ENCODE measurements around the gene IP6K3.

The IP6K3 gene

DNA sequence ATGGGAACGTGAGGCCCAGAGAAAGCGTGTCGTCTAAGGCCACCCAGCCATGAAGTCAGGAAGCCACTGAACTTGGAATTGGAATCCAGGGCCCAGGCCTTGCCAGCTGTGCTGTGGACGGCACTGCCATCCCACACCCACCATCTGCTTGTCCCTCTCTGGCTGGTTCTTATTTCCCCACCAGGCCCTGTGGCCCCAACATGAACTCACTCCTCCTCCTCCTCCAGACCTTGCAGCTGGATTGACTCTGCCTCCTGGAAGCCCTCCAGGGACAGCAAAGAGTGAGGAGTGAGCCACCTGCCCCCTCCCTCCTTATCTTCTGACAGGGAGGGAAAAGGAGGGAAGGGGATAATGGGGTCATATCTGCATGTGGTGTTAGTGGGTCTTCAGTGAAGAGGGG is 16.0 kb upstream of the IP6K3 start:
- no peak overlapping the region for H4K91ac ChIP-seq (ENCODE audit: low read depth, low read length, poor library complexity)

DNA sequence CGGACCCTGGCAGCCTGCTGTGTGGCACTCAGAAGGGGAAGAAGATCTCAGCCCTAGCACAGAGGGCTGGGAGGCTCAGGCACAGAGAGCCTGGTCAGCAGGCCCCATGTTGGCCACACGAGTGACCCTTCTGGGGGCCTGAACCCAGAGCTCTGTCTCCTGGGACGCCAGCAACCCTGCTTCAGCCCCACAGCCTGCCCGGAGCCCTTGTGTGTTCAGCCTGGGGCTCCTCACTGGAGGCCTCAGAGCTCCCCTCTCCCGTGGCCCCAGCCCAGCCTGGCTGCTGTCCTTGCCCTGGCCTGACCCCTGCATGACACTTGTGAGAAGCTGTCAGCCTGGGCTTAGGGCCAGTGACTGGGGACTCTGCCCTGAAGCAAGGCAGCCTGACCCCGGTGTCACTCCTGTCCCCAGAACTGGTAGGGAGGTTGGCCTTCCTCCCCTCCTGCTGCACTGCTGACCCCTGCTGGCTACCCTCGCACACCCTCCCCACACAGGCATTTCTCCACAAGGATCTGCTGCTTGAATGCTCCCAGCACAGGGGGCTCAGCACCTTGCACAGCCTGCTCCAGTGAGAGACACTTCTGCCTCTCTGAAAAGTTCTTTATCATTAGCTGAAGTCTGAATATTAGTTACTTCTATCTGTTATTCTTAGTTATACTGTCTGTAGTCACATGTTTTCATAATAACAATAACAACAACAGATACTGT is 15.4 kb upstream of the IP6K3 start:
- Histone ChIP-seq H3K27me3 (ENCODE audit: control insufficient read depth in 3 of 3, insufficient read depth in 3 of 3, low read depth in 1 of 3, low read length in 3 of 3) (peaks cover 0 to 4% (median 0%) of the 10 kb centered on the region in 3 experiments), H3K4me1 (ENCODE audit: control insufficient read depth in 2 of 2, insufficient read depth in 1 of 2, low read depth in 1 of 2, low read length in 2 of 2) (peaks cover 9 to 10% of the 10 kb centered on the region in 2 donors), H2AFZ (ENCODE audit: low read length) (peak overlapping the region; percentile 44), H3K27ac (replicated peaks; ENCODE audit: low read length) (no peak overlapping the region), H3K9me3 (replicated peaks in 1 of 2; ENCODE audit: control insufficient read depth in 2 of 2, insufficient read depth in 1 of 2, low read depth in 1 of 2, low read length in 2 of 2) (no peaks in the 10 kb centered on the region), H3K23ac (ENCODE audit: low read depth, low read length, poor library complexity) (peak overlapping the region; percentile 50), H2AK5ac (ENCODE audit: low read depth, low read length) (peak overlapping the region; percentile 73), H3K14ac (ENCODE audit: low read length) (peak overlapping the region; percentile 14), H4K91ac (ENCODE audit: low read depth, low read length, poor library complexity) (peak overlapping the region; percentile 5), H3K4me3 (ENCODE audit: low read length in 2 of 2) (no peak overlapping the region), H4K8ac (ENCODE audit: low read depth, low read length) (no peak overlapping the region), H3K4me2 (ENCODE audit: insufficient read depth, low read length, poor library complexity, severe bottlenecking) (no peak overlapping the region), H3K18ac (ENCODE audit: low read length) (peak overlapping the region; percentile 44), H2BK12ac (ENCODE audit: low read length) (peak overlapping the region; percentile 59), H3K79me1 (ENCODE audit: low read depth, low read length) (no peaks in the 10 kb centered on the region), H2BK120ac (ENCODE audit: low read depth, low read length) (peak overlapping the region; percentile 48), H3K4ac (ENCODE audit: low read length) (no peak overlapping the region), H3K9ac (ENCODE audit: low read depth, low read length, poor library complexity) (peak overlapping the region; percentile 55), H2BK15ac (ENCODE audit: low read length) (peak overlapping the region; percentile 81), H3K36me3 (replicated peaks in 1 of 2; ENCODE audit: control insufficient read depth in 2 of 2, insufficient read depth in 2 of 2, low read length in 2 of 2) (no peaks in the 10 kb centered on the region), H2BK5ac (ENCODE audit: low read length) (no peak overlapping the region)
- no CpG with 5 or more reads among the region's 7 CpGs for WGBS, 2 donors (ENCODE audit: extremely low coverage in 2 of 2, insufficient read length in 2 of 2, insufficient replicate concordance in 1 of 2)
- no peak for DNase-seq (ENCODE audit: low spot score)

More for the DNA sequence above, 16.0 kb upstream of the IP6K3 start:
- H3K27ac ChIP-seq (replicated peaks; ENCODE audit: low read length), result no peak overlapping the region
- no peak overlapping the region for H3K4ac ChIP-seq (ENCODE audit: low read length)
- peak overlapping the region; percentile 28 for H2BK15ac ChIP-seq (ENCODE audit: low read length)
- peaks cover 9 to 10% of the 10 kb centered on the region in 2 donors for H3K4me1 ChIP-seq (ENCODE audit: control insufficient read depth in 2 of 2, insufficient read depth in 1 of 2, low read depth in 1 of 2, low read length in 2 of 2)
- no peaks in the 10 kb centered on the region for H3K36me3 ChIP-seq (replicated peaks in 1 of 2; ENCODE audit: control insufficient read depth in 2 of 2, insufficient read depth in 2 of 2, low read length in 2 of 2)
- H3K4me3 ChIP-seq (ENCODE audit: low read length in 2 of 2), result no peak overlapping the region
- H4K8ac ChIP-seq (ENCODE audit: low read depth, low read length), result no peak overlapping the region
- H2BK120ac ChIP-seq (ENCODE audit: low read depth, low read length), result no peak overlapping the region
- no peak overlapping the region for H3K14ac ChIP-seq (ENCODE audit: low read length)
- H2AK5ac ChIP-seq (ENCODE audit: low read depth, low read length), result peak overlapping the region; percentile 89
- no peak overlapping the region for H3K4me2 ChIP-seq (ENCODE audit: insufficient read depth, low read length, poor library complexity, severe bottlenecking)
- peaks cover 0 to 4% (median 0%) of the 10 kb centered on the region in 3 experiments for H3K27me3 ChIP-seq (ENCODE audit: control insufficient read depth in 3 of 3, insufficient read depth in 3 of 3, low read depth in 1 of 3, low read length in 3 of 3)
- H3K18ac ChIP-seq (ENCODE audit: low read length), result peak overlapping the region; percentile 11
- no peaks in the 10 kb centered on the region for H3K9me3 ChIP-seq (replicated peaks in 1 of 2; ENCODE audit: control insufficient read depth in 2 of 2, insufficient read depth in 1 of 2, low read depth in 1 of 2, low read length in 2 of 2)
- no peak for DNase-seq (ENCODE audit: low spot score)
- peak overlapping the region; percentile 45 for H3K9ac ChIP-seq (ENCODE audit: low read depth, low read length, poor library complexity)
- no peak overlapping the region for H2BK5ac ChIP-seq (ENCODE audit: low read length)
- no peak overlapping the region for H2AFZ ChIP-seq (ENCODE audit: low read length)
- peak overlapping the region; percentile 7 for H2BK12ac ChIP-seq (ENCODE audit: low read length)
- no CpG with 5 or more reads among the region's 4 CpGs for WGBS, 2 donors (ENCODE audit: extremely low coverage in 2 of 2, insufficient read length in 2 of 2, insufficient replicate concordance in 1 of 2)
- H3K79me1 ChIP-seq (ENCODE audit: low read depth, low read length), result no peaks in the 10 kb centered on the region
- H3K23ac ChIP-seq (ENCODE audit: low read depth, low read length, poor library complexity), result peak overlapping the region; percentile 6

GRCh38 chr6:33761581-33761921 is 14.8 kb upstream of the IP6K3 start:
- peak overlapping the region; percentile 48 for H2BK120ac ChIP-seq (ENCODE audit: low read depth, low read length)
- peaks cover 9 to 10% of the 10 kb centered on the region in 2 donors for H3K4me1 ChIP-seq (ENCODE audit: control insufficient read depth in 2 of 2, insufficient read depth in 1 of 2, low read depth in 1 of 2, low read length in 2 of 2)
- H3K14ac ChIP-seq (ENCODE audit: low read length), result no peak overlapping the region
- H3K9ac ChIP-seq (ENCODE audit: low read depth, low read length, poor library complexity), result peak overlapping the region; percentile 55
- no peak overlapping the region for H3K4me2 ChIP-seq (ENCODE audit: insufficient read depth, low read length, poor library complexity, severe bottlenecking)
- WGBS, 2 donors (ENCODE audit: extremely low coverage in 2 of 2, insufficient read length in 2 of 2, insufficient replicate concordance in 1 of 2), result no CpG with 5 or more reads among the region's 2 CpGs
- H3K4ac ChIP-seq (ENCODE audit: low read length), result no peak overlapping the region
- peak overlapping the region; percentile 81 for H2BK15ac ChIP-seq (ENCODE audit: low read length)
- no peak overlapping the region for H2BK5ac ChIP-seq (ENCODE audit: low read length)
- no peaks in the 10 kb centered on the region for H3K36me3 ChIP-seq (replicated peaks in 1 of 2; ENCODE audit: control insufficient read depth in 2 of 2, insufficient read depth in 2 of 2, low read length in 2 of 2)
- H4K8ac ChIP-seq (ENCODE audit: low read depth, low read length), result no peak overlapping the region
- peak overlapping the region; percentile 59 for H2BK12ac ChIP-seq (ENCODE audit: low read length)
- no peaks in the 10 kb centered on the region for H3K9me3 ChIP-seq (replicated peaks in 1 of 2; ENCODE audit: control insufficient read depth in 2 of 2, insufficient read depth in 1 of 2, low read depth in 1 of 2, low read length in 2 of 2)
- H3K79me1 ChIP-seq (ENCODE audit: low read depth, low read length), result no peaks in the 10 kb centered on the region
- DNase-seq (ENCODE audit: low spot score), result no peak
- H3K27ac ChIP-seq (replicated peaks; ENCODE audit: low read length), result no peak overlapping the region
- peaks cover 0 to 4% (median 0%) of the 10 kb centered on the region in 3 experiments for H3K27me3 ChIP-seq (ENCODE audit: control insufficient read depth in 3 of 3, insufficient read depth in 3 of 3, low read depth in 1 of 3, low read length in 3 of 3)
- H2AK5ac ChIP-seq (ENCODE audit: low read depth, low read length), result peak overlapping the region; percentile 73
- peak overlapping the region; percentile 44 for H3K18ac ChIP-seq (ENCODE audit: low read length)
- no peak overlapping the region for H3K4me3 ChIP-seq (ENCODE audit: low read length in 2 of 2)
- H2AFZ ChIP-seq (ENCODE audit: low read length), result peak overlapping the region; percentile 44
- H4K91ac ChIP-seq (ENCODE audit: low read depth, low read length, poor library complexity), result peak overlapping the region; percentile 5
- peak overlapping the region; percentile 50 for H3K23ac ChIP-seq (ENCODE audit: low read depth, low read length, poor library complexity)

DNA sequence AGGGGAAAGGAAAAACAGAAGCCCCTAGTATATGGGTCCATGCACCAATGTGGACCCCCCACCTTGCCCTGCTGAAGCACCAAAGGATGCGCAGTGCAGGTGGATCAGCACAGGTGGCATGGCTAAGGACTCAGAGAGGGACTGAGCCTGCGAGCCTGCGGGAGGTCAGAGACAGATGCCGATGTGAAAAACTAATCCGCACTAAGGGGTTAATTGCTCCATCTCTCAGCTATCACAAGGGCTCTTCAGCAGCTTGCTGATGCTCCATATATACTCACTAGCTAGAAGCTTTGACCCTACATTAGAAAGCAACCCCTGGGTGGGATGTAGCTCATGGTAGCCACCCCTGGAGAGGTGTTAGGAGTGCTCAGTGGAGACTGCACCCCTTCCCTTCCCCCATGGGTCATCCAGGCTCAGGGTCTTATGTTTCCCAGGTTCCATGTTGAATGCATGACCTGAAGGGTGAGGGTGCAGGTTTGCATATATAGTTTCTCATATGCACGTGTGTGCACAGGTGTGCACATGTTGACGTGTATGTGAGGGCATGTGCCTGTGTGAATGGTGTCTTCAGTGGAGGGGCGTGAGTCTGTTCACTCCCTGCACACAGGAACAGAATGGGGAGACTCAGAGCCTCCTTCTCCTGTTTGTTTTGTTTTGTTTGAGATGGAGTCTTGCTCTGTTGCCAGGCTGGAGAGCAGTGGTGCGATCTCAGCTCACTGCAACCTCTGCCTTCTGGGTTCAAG is 13.4 kb upstream of the IP6K3 start:
- Histone ChIP-seq H3K9ac (ENCODE audit: low read depth, low read length, poor library complexity) (no peak overlapping the region), H3K18ac (ENCODE audit: low read length) (no peak overlapping the region), H2BK12ac (ENCODE audit: low read length) (no peak overlapping the region), H3K79me1 (ENCODE audit: low read depth, low read length) (no peaks in the 10 kb centered on the region), H3K14ac (ENCODE audit: low read length) (no peak overlapping the region), H3K23ac (ENCODE audit: low read depth, low read length, poor library complexity) (no peak overlapping the region), H3K4me1 (ENCODE audit: control insufficient read depth in 2 of 2, insufficient read depth in 1 of 2, low read depth in 1 of 2, low read length in 2 of 2) (peaks cover 14 to 16% of the 10 kb centered on the region in 2 donors), H3K4me3 (ENCODE audit: low read length in 2 of 2) (no peak overlapping the region), H2AK5ac (ENCODE audit: low read depth, low read length) (no peak overlapping the region), H2BK15ac (ENCODE audit: low read length) (no peak overlapping the region), H3K4ac (ENCODE audit: low read length) (no peak overlapping the region), H2BK5ac (ENCODE audit: low read length) (no peak overlapping the region), H3K4me2 (ENCODE audit: insufficient read depth, low read length, poor library complexity, severe bottlenecking) (no peak overlapping the region), H3K36me3 (replicated peaks in 1 of 2; ENCODE audit: control insufficient read depth in 2 of 2, insufficient read depth in 2 of 2, low read length in 2 of 2) (no peaks in the 10 kb centered on the region), H2AFZ (ENCODE audit: low read length) (no peak overlapping the region), H3K27ac (replicated peaks; ENCODE audit: low read length) (no peak overlapping the region), H2BK120ac (ENCODE audit: low read depth, low read length) (no peak overlapping the region), H3K9me3 (replicated peaks in 1 of 2; ENCODE audit: control insufficient read depth in 2 of 2, insufficient read depth in 1 of 2, low read depth in 1 of 2, low read length in 2 of 2) (no peaks in the 10 kb centered on the region), H4K8ac (ENCODE audit: low read depth, low read length) (no peak overlapping the region), H3K27me3 (ENCODE audit: control insufficient read depth in 3 of 3, insufficient read depth in 3 of 3, low read depth in 1 of 3, low read length in 3 of 3) (peaks cover 0 to 4% (median 0%) of the 10 kb centered on the region in 3 experiments), H4K91ac (ENCODE audit: low read depth, low read length, poor library complexity) (no peak overlapping the region)
- no peak for DNase-seq (ENCODE audit: low spot score)
- WGBS, 2 donors (ENCODE audit: extremely low coverage in 2 of 2, insufficient read length in 2 of 2, insufficient replicate concordance in 1 of 2), result no CpG with 5 or more reads among the region's 9 CpGs
